Measurements from ENCODE around the gene TP63.

- no peak for TF ChIP-seq CTCF (IDR thresholded peaks at IDR 0.05)
- no peak for TF ChIP-seq POLR2A (IDR thresholded peaks at IDR 0.05)
Observed at GRCh38 chr3:189629803-189630455, 1.3 kb upstream of the TP63 start.

All from body of pancreas (tissue), 4 donors.